T-helper 2 cell treated with Interferon-gamma antibody and Interleukin-4, amounts not matched to agents 100 ng/mL and 5 ng/mL, for 36 hours (primary cell): ENCODE measurements around the gene USP9X. TPM values are rescaled to one million over a fixed set of nuclear protein-coding genes. Genes with fewer than 3 reads are reported as not detected.
"Not testable (repeated sequence)": the region's sequence is repeated elsewhere in the genome, so short reads cannot be mapped to it uniquely, and the experiment has no call there.

Experiments
- intact Hi-C: fragments of 100-400 bp; cut with micrococcal nuclease; formaldehyde crosslinking; loops from one replicate; pipeline ENCODE4 v1.15.1; 2023
- total RNA-seq: library from RNA; stranded (reverse); gene quantifications from 2 replicates; pipeline ENCODE4 v1.2.3, GENCODE V29; 2022

The USP9X gene
- total RNA-seq, 1 donor from 2014 or later = 40.5 TPM

DNA sequence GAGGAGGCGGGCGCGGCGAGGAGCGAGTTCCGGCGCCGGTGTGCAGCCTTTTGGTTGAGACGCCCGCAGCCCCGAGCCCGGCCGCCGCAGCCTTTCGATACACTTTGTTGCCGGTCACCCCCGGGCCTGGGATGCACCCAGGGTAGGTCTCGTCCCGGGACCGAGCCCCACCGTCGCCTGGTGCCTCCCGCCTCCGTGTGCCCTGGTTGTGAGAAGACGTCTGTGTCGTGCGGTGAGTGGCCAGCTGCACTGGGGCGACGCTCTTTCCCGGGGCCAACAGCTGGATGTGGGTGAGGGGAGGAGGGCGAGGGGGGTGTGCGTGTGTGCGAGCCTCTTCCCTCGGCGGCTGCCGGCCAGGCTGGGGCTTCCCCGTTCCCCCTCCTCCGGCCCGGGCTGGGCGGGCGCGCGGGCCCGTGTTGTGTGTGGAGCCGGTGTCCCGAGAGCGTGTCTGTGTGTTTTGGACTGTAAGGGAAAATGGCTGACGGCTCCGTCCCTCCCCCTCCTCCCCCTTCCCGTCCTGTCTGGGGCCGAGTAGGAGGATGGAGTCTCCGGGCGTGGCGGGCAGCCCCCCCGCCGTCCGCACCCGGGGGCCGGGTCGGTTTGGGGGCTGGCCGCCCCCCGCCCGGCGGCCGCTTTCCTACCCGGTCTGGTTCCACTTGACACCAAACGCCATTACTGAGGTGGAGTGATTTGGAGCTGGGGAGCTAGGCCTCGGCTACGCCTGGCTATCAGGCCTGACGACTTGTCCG, 807 bp downstream of the USP9X start:
- intact Hi-C loops = loop anchor here (2.0 to 5.0 kb wide), 4 partner anchors 29 to 836 kb away; partner anchors contain the start of gene CASK

DNA sequence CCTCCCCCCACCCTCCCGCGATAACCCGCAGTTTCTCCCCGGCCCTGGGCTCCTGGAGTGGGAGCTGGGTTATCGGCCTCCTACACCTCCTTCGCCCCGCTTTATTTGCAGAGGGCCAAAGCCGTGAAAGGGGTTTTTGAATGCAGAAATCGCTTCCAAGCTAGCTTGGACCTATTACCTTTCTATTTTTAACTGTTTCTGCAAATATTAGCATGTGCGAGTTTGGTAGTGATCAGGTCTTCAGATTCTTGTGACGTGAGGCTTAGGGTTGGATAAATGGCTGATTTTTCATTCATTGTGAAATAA, 1.3 kb downstream of the USP9X start:
- intact Hi-C loops = loop anchor here (5.0 kb wide), 1 partner anchor 836 kb away; the partner anchor contains the start of gene CASK

DNA sequence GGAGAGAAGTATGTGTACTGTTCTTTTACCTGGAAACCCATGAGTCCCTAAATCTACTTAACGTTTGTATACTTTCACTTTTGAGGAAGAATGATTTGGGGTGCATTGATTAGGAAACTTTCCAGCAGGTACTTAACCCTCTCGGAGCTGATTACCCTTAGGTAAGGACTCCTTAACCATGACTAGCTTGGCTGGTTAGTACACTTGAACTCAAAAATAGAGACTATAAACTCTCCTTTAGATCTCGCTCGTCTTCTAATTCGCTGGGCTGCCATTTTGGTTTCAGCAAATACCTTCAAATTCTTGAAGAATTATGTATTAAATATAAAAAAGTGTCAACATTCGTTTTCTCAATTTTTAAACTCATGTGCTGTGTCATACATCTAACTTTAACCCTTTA, 2.0 kb downstream of the USP9X start:
- intact Hi-C loops = loop anchor here (5.0 kb wide), 1 partner anchor 835 kb away; the partner anchor contains the start of gene CASK

- intact Hi-C loops = no loop called here
These were observed 5.5 kb downstream of the USP9X start for GRCh38 chrX:41090568-41091238.

DNA sequence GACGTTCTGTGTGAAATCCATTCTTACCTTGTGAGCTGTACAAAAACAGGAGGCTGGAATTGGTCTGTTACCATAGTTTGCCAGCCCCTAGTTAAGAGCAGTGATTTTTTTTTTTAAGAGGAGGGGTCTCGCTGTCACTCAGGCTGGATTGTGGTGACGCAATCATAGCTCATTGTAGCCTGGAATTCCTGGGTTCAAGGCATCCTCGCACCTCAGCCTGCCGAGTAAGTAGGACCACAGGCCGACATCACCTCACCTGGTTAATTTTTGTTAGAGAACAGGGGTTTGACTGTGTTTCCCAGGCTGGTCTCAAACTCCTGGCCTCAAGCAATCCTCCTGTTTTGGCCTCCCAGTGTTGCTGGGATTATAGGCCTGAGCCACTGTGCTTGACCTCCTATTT, 7.5 kb downstream of the USP9X start:
- intact Hi-C loops = no loop called here

- intact Hi-C loops = no loop called here
These were observed 9.9 kb downstream of the USP9X start for GRCh38 chrX:41095174-41095573.

- intact Hi-C loops = no loop called here
These were observed 10.7 kb downstream of the USP9X start for GRCh38 chrX:41095908-41096307.

- intact Hi-C loops = no loop called here
These were observed 11.2 kb downstream of the USP9X start for GRCh38 chrX:41096339-41096955.

GRCh38 chrX:41097326-41097725, 12.1 kb downstream of the USP9X start:
- intact Hi-C loops = no loop called here

DNA sequence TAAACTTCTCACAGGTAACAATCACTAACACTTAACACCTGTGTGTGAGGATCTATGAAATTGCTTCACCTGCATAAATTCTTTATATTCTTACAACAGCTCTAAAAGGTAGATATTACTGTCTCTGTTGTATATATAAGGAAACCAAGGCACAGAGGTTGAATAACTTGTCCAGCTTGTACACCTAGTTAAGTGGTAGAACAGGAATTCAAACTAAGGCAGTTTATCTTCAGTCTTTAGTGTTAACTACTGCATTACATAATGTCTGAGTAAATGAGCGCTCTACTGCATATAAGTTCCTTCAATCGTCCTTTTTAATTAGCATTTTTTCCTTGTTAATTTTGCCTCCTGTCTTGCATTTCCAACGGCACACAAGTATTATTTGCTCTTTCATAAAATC, 15.0 kb downstream of the USP9X start:
- intact Hi-C loops = no loop called here

DNA sequence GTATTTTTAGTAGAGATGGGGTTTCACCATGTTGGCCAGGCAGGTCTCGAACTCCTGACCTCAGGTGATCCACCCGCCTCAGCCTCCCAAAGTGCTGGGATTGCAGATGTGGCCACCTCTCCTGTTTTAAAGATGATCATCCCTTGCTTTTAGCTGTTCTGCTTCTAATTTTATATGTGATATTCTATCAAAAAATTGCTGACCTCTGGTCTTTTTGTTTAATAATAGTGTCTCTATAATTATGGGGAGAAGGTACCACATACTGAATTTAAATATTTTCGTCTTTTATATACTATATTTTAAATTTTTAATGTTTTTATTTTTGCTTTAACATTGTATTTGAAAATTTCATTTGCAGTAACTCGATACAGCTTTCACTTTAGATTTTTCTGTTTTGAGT, 15.6 kb downstream of the USP9X start:
- intact Hi-C loops = no loop called here

- intact Hi-C loops = no loop called here
These were observed 19.8 kb downstream of the USP9X start for GRCh38 chrX:41105005-41105404.

- intact Hi-C loops = not testable (repeated sequence)
These were observed 21.0 kb downstream of the USP9X start for GRCh38 chrX:41106257-41106656.

DNA sequence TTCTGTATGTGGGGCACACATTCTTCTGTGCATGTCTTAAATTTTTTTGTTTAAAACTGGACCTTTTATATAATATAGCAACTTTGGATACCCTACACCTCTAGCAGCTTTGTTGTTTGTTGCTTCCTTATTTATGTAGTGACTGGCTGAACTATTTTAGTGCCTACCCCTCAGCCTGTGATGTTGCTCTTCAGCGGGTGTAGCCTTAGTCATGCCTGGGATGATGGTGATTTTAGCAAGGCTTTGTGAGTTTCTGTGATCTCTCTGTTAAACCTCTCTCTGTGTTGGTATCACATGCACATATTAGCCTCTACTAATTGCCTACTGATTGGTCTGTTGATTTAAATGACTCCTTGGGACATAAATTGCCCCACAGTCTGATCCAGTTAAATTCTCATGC, 22.8 kb downstream of the USP9X start:
- intact Hi-C loops = no loop called here

GRCh38 chrX:41108463-41109205, 23.4 kb downstream of the USP9X start:
- intact Hi-C loops = no loop called here

GRCh38 chrX:41110801-41111625, 25.8 kb downstream of the USP9X start:
- intact Hi-C loops = loop anchor here (10.0 kb wide), 4 partner anchors 96 to 466 kb away; partner anchors contain the start of genes CXorf38 and MED14

DNA sequence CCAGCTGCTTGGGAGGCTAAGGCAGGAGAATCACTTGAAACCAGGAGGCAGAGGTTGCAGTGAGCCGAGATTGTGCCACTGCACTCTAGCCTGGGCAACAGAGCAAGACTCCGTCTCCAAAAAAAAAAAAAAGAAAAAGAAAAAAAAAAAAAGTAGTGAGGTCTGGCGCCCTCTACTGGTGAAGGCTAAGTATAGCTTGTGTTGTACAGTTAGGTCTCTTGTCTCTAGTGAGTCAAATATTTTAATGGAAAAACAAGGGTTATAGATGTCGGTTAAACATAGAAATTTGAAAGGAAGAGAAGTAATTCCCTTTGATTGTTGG, 29.8 kb downstream of the USP9X start:
- intact Hi-C loops = loop anchor here (1.0 to 10.0 kb wide), 8 partner anchors 30 to 573 kb away; partner anchors contain the start of genes CXorf38, MED14 and USP9X

- intact Hi-C loops = loop anchor here (5.0 to 10.0 kb wide), 6 partner anchors 102 to 575 kb away; partner anchors contain the start of genes CXorf38 and MED14
These were observed 31.7 kb downstream of the USP9X start for GRCh38 chrX:41116948-41117347.

GRCh38 chrX:41118156-41118555, 32.9 kb downstream of the USP9X start:
- intact Hi-C loops = loop anchor here (5.0 to 10.0 kb wide), 6 partner anchors 103 to 576 kb away; partner anchors contain the start of genes CXorf38 and MED14

DNA sequence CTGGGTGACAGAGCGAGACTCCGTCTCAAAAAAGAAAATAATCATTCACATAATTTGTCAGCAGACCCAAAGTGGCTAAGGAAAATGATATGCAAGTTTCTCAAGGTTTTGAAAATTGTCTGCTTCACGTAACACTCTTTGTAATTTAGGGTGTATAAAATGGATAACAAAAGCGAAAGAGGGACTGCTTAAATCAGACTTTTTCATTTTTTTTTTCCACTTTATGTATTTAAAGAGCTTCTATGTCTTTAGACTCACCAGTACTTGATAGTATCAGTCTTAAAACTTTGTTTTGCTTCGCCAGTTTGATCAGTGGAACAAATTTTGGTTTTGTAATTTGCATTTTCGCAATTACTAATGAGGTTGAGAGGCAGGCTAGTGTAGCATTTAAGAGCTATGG, 34.6 kb downstream of the USP9X start:
- intact Hi-C loops = loop anchor here (5.0 to 10.0 kb wide), 6 partner anchors 105 to 578 kb away; partner anchors contain the start of genes CXorf38 and MED14
